ENCODE results near the gene SMC4.

- TF ChIP-seq CTCF (IDR thresholded peaks at IDR 0.05) (no peak), POLR2A (IDR thresholded peaks at IDR 0.05) (no peak)
These were observed 4.2 kb upstream of the SMC4 start for GRCh38 chr3:160395297-160395696.

Measured in thyroid gland (tissue), 4 donors.